H1 (cell line): Measurements from ENCODE around the gene DYRK2.

Experiments
- ATF3 ChIP-seq: IDR thresholded peaks from 2 replicates; pipeline ENCODE4 v1.6.1; 2011; ENCODE audit warnings: low read depth, mild to moderate bottlenecking, low read length; ENCODE audit not compliant: insufficient read depth
- BCL11A ChIP-seq, 2 experiments: IDR thresholded peaks; one replicate each; pipeline ENCODE4 v1.6.1; 2011; ENCODE audit warnings: low read depth in 2 of 2, low read length in 2 of 2, mild to moderate bottlenecking in 2 of 2
- CREB1 ChIP-seq: IDR thresholded peaks from 2 replicates; pipeline ENCODE4 v1.6.1; 2012; ENCODE audit warnings: inconsistent platforms
- CTCF ChIP-seq, 3 experiments: IDR thresholded peaks; 1 replicate in 2 of 3; 2 replicates in 1 of 3; pipeline versions ENCODE4 v1.5.1 to v1.6.1; 2011; ENCODE audit warnings: low read length in 3 of 3, mild to moderate bottlenecking in 3 of 3, inconsistent platforms in 2 of 3, low read depth in 1 of 3, moderate library complexity in 1 of 3; ENCODE audit not compliant: insufficient read depth in 1 of 3; ENCODE audit errors: control extremely low read depth in 1 of 3
- EZH2 ChIP-seq: fragments of 200-600 bp; sonication (generic); IDR thresholded peaks from 2 replicates; pipeline ENCODE4 v1.7.1; 2012; ENCODE audit warnings: low read depth, mild to moderate bottlenecking, moderate library complexity, low read length, inconsistent platforms; ENCODE audit not compliant: severe bottlenecking
- MAX ChIP-seq: IDR thresholded peaks from 2 replicates; pipeline ENCODE4 v1.6.1; 2012; ENCODE audit warnings: inconsistent platforms
- POLR2A ChIP-seq, 2 experiments: IDR thresholded peaks; 1 replicate in 1 of 2; 2 replicates in 1 of 2; pipeline ENCODE4 v1.6.1; 2011; ENCODE audit warnings: low read depth in 2 of 2, low read length in 2 of 2, mild to moderate bottlenecking in 2 of 2; ENCODE audit errors: control extremely low read depth in 1 of 2
- USF2 ChIP-seq: IDR thresholded peaks from 2 replicates; pipeline ENCODE4 v1.6.1; 2011; ENCODE audit warnings: low read length, improper control_type of control experiment
- ZNF274 ChIP-seq: IDR thresholded peaks from 2 replicates; pipeline ENCODE4 v1.7.0; 2012; ENCODE audit warnings: low read length, borderline replicate concordance; ENCODE audit errors: extremely low read depth

GRCh38 chr12:67695974-67696373, 47.4 kb downstream of the DYRK2 start:
- TF ChIP-seq ATF3 = no peak
- TF ChIP-seq CREB1 = no peak
- TF ChIP-seq CTCF (IDR thresholded peaks at IDR 0.05; ENCODE audit: control extremely low read depth in 1 of 3, insufficient read depth in 1 of 3, low read depth in 1 of 3, low read length in 3 of 3) = no peak
- no peak for TF ChIP-seq POLR2A (IDR thresholded peaks at IDR 0.05; ENCODE audit: control extremely low read depth in 1 of 2, low read depth in 2 of 2, low read length in 2 of 2)
- no peak for TF ChIP-seq BCL11A (IDR thresholded peaks at IDR 0.05; ENCODE audit: low read depth in 2 of 2, low read length in 2 of 2)
- TF ChIP-seq ZNF274 = no peak
- TF ChIP-seq EZH2 = no peak
- TF ChIP-seq USF2 = no peak
- no peak for TF ChIP-seq MAX
